ENCODE results near the gene GCNT3.

Gene GCNT3

GRCh38 chr15:59611276-59612260 is at the start of gene GCNT3:
GCNT3 (plus strand) TSS chr15:59611783; CDS start chr15:59618239, 6,456 bp downstream.
- DNase-seq = peak in 1 of 2 experiments; percentile 12

GRCh38 chr15:59562448-59563186 is 49.0 kb upstream of the GCNT3 start:
- no peak for DNase-seq

- DNase-seq = no peak
These were observed 46.3 kb upstream of the GCNT3 start for GRCh38 chr15:59565299-59565698.

- DNase-seq = no peak
These were observed 44.3 kb upstream of the GCNT3 start for GRCh38 chr15:59567324-59567723.

GRCh38 chr15:59569477-59569876 is 42.1 kb upstream of the GCNT3 start:
- DNase-seq = no peak

GRCh38 chr15:59570315-59570714 is 41.3 kb upstream of the GCNT3 start:
- DNase-seq = no peak

- DNase-seq = no peak
These were observed 40.0 kb upstream of the GCNT3 start for GRCh38 chr15:59571606-59572005.

GRCh38 chr15:59583088-59583487 is 28.5 kb upstream of the GCNT3 start:
- no peak for DNase-seq

- DNase-seq = no peak
These were observed 24.3 kb upstream of the GCNT3 start for GRCh38 chr15:59587085-59587826.

- DNase-seq = no peak
These were observed 21.6 kb upstream of the GCNT3 start for GRCh38 chr15:59590027-59590426.

- peak; percentile 42 to 48 for DNase-seq
These were observed 20.2 kb upstream of the GCNT3 start for GRCh38 chr15:59591356-59591755.

GRCh38 chr15:59594493-59594942 is 17.1 kb upstream of the GCNT3 start:
- no peak for DNase-seq

GRCh38 chr15:59594991-59595390 is 16.6 kb upstream of the GCNT3 start:
- DNase-seq = no peak

- no peak for DNase-seq
These were observed 16.1 kb upstream of the GCNT3 start for GRCh38 chr15:59595434-59595915.

- DNase-seq = no peak
These were observed 14.9 kb upstream of the GCNT3 start for GRCh38 chr15:59596640-59597039.

- no peak for DNase-seq
These were observed 13.1 kb upstream of the GCNT3 start for GRCh38 chr15:59598461-59598860.

- no peak for DNase-seq
These were observed 5.6 kb upstream of the GCNT3 start for GRCh38 chr15:59605994-59606393.

GRCh38 chr15:59609730-59610712 is 1.6 kb upstream of the GCNT3 start:
- DNase-seq = no peak

- DNase-seq = no peak
These were observed 2.6 kb downstream of the GCNT3 start for GRCh38 chr15:59614153-59614552.

GRCh38 chr15:59615661-59616060 is 4.1 kb downstream of the GCNT3 start:
- DNase-seq = no peak

GRCh38 chr15:59616379-59616778 is 4.8 kb downstream of the GCNT3 start:
- no peak for DNase-seq

- DNase-seq = no peak
These were observed 6.8 kb downstream of the GCNT3 start for GRCh38 chr15:59618406-59618805.

Data from Kasumi-1 (cell line).